ENCODE data around the gene SCG5.

The SCG5 gene

GRCh38 chr15:32659340-32660155, 18.0 kb downstream of the SCG5 start:
- no peak for DNase-seq (ENCODE audit: low read depth in 2 of 2)

- DNase-seq (ENCODE audit: low read depth in 2 of 2) = no peak
Observed at GRCh38 chr15:32663671-32664070, 22.2 kb downstream of the SCG5 start.

GRCh38 chr15:32664796-32665195, 23.3 kb downstream of the SCG5 start:
- no peak for DNase-seq (ENCODE audit: low read depth in 2 of 2)

GRCh38 chr15:32667321-32667720, 25.8 kb downstream of the SCG5 start:
- DNase-seq (ENCODE audit: low read depth in 2 of 2) = no peak

GRCh38 chr15:32668942-32669341, 27.4 kb downstream of the SCG5 start:
- no peak for DNase-seq (ENCODE audit: low read depth in 2 of 2)

GRCh38 chr15:32669896-32670611, 28.5 kb downstream of the SCG5 start:
- no peak for DNase-seq (ENCODE audit: low read depth in 2 of 2)

GRCh38 chr15:32670623-32671022, 29.1 kb downstream of the SCG5 start:
- DNase-seq (ENCODE audit: low read depth in 2 of 2) = no peak

GRCh38 chr15:32671339-32672325, 30.1 kb downstream of the SCG5 start:
- no peak for DNase-seq (ENCODE audit: low read depth in 2 of 2)

GRCh38 chr15:32674681-32675080, 33.2 kb downstream of the SCG5 start:
- no peak for DNase-seq (ENCODE audit: low read depth in 2 of 2)

GRCh38 chr15:32675466-32675865, 34.0 kb downstream of the SCG5 start:
- DNase-seq (ENCODE audit: low read depth in 2 of 2) = no peak

- DNase-seq (ENCODE audit: low read depth in 2 of 2) = no peak
Observed at GRCh38 chr15:32676169-32676568, 34.7 kb downstream of the SCG5 start.

- no peak for DNase-seq (ENCODE audit: low read depth in 2 of 2)
Observed at GRCh38 chr15:32677238-32677750, 35.8 kb downstream of the SCG5 start.

GRCh38 chr15:32679298-32679690, 37.8 kb downstream of the SCG5 start:
- no peak for DNase-seq (ENCODE audit: low read depth in 2 of 2)

- no peak for DNase-seq (ENCODE audit: low read depth in 2 of 2)
Observed at GRCh38 chr15:32682569-32682968, 41.1 kb downstream of the SCG5 start.

- no peak for DNase-seq (ENCODE audit: low read depth in 2 of 2)
Observed at GRCh38 chr15:32682977-32683630, 41.6 kb downstream of the SCG5 start.

GRCh38 chr15:32683906-32684584, 42.5 kb downstream of the SCG5 start:
- DNase-seq (ENCODE audit: low read depth in 2 of 2) = no peak

- no peak for DNase-seq (ENCODE audit: low read depth in 2 of 2)
Observed at GRCh38 chr15:32685576-32685975, 44.1 kb downstream of the SCG5 start.

GRCh38 chr15:32687556-32687955, 46.0 kb downstream of the SCG5 start:
- DNase-seq (ENCODE audit: low read depth in 2 of 2) = no peak

- no peak for DNase-seq (ENCODE audit: low read depth in 2 of 2)
Observed at GRCh38 chr15:32688151-32688639, 46.7 kb downstream of the SCG5 start.

- DNase-seq (ENCODE audit: low read depth in 2 of 2) = no peak
Observed at GRCh38 chr15:32690941-32691688, 49.6 kb downstream of the SCG5 start.
